AG09319 (cell line): ENCODE results near the gene TAF11L14.
"Not testable (repeated sequence)": the region's sequence is repeated elsewhere in the genome, so short reads cannot be mapped to it uniquely, and the experiment has no call there.

ENCODE experiments used
- DNase-seq: peaks from one replicate; pipeline ENCODE4 v3.0.0-alpha.2; 2010; ENCODE audit warnings: low read depth; ENCODE audit errors: extremely low read depth
- TF ChIP-seq, protein P1 (sequence below): IDR thresholded peaks from 2 replicates; pipeline ENCODE4 v1.5.1; 2011; ENCODE audit warnings: low read depth, mild to moderate bottlenecking, inconsistent platforms, low read length, moderate library complexity

The TAF11L14 gene

DNA sequence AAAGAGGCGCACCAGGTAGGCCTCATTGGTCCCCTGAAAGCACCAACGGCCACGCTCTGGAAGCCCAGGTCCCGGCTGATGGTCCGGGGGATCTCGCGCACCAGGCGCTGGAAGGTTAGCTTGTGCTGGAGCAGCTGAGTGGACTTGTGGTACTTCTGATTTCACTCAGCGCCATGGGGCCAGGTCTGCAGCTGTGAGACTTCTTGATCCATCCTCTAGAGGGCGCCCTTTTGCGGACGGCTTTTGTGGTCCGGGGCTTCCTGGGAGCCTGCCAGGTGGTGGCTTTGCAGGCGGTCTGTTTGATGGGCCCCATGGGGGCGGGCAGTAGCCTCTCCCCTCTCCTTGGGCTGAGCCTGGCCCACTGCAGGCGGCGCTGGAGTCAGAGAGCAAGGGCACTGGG lies 13.6 kb upstream of the TAF11L14 start:
- DNase-seq: no peak
- TF ChIP-seq, protein P1, sequence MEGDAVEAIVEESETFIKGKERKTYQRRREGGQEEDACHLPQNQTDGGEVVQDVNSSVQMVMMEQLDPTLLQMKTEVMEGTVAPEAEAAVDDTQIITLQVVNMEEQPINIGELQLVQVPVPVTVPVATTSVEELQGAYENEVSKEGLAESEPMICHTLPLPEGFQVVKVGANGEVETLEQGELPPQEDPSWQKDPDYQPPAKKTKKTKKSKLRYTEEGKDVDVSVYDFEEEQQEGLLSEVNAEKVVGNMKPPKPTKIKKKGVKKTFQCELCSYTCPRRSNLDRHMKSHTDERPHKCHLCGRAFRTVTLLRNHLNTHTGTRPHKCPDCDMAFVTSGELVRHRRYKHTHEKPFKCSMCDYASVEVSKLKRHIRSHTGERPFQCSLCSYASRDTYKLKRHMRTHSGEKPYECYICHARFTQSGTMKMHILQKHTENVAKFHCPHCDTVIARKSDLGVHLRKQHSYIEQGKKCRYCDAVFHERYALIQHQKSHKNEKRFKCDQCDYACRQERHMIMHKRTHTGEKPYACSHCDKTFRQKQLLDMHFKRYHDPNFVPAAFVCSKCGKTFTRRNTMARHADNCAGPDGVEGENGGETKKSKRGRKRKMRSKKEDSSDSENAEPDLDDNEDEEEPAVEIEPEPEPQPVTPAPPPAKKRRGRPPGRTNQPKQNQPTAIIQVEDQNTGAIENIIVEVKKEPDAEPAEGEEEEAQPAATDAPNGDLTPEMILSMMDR: no peak

DNA sequence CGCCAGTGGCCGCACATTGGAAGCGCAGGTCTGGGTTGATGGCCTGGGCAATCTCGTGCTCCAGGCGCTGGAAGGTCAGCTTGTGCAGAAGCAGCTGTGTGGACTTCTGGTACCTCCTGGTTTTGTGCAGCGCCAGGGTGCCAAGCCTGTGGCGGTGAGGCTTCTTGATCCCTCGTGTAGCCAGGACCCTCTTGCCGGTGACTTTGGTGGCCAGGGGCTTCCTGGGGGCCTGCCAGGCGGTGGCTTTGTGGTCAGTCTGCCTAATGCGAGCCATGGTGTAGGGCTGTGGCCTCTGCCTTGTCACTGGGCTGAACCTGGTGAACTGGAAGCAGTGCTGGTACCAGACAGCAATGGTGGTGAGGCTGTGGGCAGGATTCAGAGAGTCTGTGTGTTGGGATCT lies 8.6 kb upstream of the TAF11L14 start:
- no peak for DNase-seq
- TF ChIP-seq, protein P1: no peak

DNA sequence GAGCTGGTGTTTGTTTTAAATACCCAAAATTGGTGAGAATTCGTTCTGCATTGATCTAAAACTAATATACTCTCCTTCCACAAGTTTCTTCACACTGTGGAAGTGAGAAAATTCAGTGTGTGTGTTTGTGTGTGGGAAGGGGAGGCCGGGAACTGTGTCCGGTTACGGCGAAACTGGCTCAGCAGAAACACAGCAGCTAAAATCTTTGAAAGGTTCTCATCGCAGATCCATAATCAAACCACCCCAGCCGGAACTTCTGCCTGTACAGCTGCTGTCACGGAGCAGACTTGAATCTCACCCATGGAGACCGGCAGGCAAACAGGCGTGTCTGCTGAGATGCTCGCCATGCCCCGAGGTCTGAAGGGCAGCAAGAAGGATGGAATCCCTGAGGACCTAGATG lies 2.5 kb upstream of the TAF11L14 start, which contains the start of gene TAF11L13:
Gene TAF11L13 (plus strand): TSS at position 301 of the 400 bp plus-strand sequence.
- not testable (repeated sequence) for DNase-seq

DNA sequence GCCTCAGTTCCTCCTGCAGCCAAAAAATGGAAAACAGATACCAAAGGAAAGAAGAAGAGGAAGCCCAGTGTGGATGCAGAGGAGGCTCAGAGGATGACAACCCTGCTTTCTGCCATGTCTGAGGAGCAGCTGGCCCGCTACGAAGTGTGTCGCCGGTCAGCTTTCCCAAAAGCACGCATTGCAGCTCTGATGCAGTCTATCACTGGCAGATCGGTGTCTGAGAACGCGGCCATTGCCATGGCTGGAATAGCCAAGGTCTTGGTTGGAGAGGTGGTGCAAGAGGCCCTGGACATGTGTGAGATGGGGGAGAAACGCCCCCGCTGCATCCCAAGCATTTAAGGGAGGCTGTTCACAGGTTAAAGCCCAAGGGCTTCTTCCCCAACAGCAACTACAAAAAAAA lies 15.0 kb downstream of the TAF11L14 start:
- not testable (repeated sequence) for DNase-seq

DNA sequence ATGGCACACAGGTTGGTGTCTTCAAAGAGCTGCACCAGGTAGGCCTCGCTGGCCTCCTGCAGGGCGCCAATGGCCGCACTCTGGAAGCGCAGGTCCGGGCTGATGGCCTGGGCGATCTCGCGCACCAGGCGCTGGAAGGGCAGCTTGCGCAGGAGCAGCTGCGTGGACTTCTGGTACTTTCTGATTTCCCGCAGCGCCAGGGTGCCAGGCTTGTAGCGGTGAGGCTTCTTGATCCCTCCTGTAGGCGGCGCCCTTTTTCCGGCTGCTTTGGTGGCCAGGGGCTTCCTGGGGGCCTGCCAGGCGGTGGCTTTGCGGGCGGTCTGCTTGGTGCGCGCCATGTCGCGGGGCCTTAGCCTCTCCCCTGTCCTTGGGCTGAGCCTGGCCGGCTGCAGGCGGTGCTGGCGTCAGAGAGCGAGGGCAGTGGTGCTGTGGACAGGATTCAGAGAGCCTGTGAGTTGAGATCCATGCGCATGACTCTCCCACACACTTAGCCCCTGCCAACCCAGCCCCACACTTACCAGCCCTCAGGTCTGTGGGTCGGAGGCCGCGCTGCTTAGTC lies 21.0 kb downstream of the TAF11L14 start:
- not testable (repeated sequence) for DNase-seq

DNA sequence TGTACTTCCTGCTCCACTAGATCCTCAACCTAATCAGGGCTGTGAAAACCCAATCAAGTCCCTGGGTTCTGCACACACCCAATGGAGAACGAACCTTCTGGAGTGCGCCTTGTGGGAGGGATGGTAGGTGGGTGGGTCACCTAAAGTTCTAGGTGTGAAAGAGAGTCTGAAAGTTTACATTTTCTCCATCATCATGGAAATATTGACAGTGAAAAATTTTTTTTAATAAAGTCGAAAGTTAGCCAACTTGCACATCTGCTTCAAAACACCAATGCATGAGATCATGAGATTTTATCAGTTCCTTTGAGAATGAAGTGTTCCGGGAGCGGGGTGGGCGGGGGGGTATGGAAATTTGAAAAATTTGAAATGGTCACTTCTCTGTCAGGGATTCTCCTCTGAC lies 21.7 kb downstream of the TAF11L14 start:
- TF ChIP-seq, protein P1: no peak
- no peak for DNase-seq

DNA sequence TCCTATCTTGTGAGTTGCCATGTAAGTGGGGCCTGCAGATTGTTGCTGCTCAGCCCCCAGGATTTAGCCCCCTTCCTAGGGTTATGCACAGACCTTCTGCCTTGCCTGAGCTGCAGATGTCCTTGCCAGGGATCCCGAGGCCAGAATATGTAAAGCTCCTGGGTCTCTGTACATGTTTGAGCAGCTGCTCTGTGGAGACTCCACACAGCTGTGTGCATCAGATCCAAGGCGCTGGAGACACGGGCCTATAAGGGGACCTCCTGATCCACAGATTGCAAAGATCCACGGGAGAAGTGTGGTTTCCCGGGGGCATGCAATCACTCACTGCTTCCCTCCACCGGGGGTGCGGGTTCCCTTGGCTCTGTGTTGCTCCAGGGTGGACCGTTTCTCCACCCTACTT lies 28.9 kb downstream of the TAF11L14 start:
- no peak for DNase-seq
- TF ChIP-seq, protein P1: no peak

DNA sequence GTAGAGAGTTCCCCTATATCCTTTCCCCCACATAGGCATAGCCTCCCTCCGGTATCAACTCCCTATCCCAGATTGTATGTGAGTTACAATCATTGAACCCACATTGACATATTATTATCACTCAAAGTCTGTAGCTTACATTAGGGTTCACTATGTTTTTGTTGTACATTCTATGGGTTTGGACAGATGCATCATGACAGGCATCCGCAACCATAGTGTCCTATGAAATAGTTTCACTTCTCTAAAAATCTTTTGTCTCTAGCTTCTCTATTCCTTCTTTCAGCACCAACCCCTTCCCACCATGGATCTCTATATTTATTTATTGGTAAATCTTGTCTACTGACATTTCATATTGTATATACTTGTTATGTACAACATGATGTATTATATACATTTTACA lies 31.6 kb downstream of the TAF11L14 start:
- no peak for DNase-seq
- TF ChIP-seq, protein P1: no peak

DNA sequence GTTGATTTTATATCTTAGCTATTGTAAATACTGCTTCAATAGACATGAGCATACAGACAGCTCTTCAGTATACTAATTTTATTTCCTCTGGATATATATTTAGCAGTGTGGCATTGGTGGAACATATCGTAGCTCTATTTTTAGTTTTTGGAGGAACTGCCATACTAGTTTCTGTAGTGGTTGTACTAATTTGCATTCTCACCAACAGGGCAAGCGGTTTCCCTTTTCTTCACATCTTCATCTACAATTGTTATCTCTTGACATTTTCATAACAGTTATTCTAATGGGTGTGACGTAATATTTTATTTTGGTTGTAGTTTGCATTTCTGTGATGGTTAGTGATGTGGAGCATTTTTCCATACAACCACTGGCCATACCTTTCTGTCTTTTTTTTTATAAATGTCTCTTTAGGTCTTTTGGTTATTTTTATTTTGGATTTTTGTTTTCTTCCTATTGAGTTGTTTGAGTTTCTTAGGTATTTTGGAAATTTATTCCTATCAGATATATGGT lies 32.5 kb downstream of the TAF11L14 start:
- DNase-seq: no peak
- TF ChIP-seq, protein P1: no peak
